Inferior parietal cortex (tissue), 1 donor: ENCODE data around the gene RSPH9.
"Not testable (repeated sequence)": the region's sequence is repeated elsewhere in the genome, so short reads cannot be mapped to it uniquely, and the experiment has no call there.

ENCODE experiments used
- DNase-seq: peaks from one replicate; pipeline ENCODE4 v3.0.0-alpha.2; 2016; ENCODE audit errors: extremely low spot score

The RSPH9 gene

GRCh38 chr6:43687079-43687436, 42.2 kb downstream of the RSPH9 start:
- no peak for DNase-seq

GRCh38 chr6:43687437-43688347, 42.9 kb downstream of the RSPH9 start, which contains the start of gene MRPS18A:
Gene MRPS18A, minus strand, starts transcription at chr6:43687791. Its CDS starts 12 bp downstream, at chr6:43687779.
- DNase-seq, result peak; percentile 91

- DNase-seq, result no peak
These were observed 44.6 kb downstream of the RSPH9 start for GRCh38 chr6:43689421-43689820.

GRCh38 chr6:43695215-43695966, 50.6 kb downstream of the RSPH9 start:
- DNase-seq, result no peak

- no peak for DNase-seq
These were observed 51.1 kb downstream of the RSPH9 start for GRCh38 chr6:43695967-43696291.

- no peak for DNase-seq
These were observed 52.6 kb downstream of the RSPH9 start for GRCh38 chr6:43697421-43697820.

- DNase-seq, result no peak
These were observed 53.9 kb downstream of the RSPH9 start for GRCh38 chr6:43698584-43699349.

GRCh38 chr6:43699564-43700186, 54.8 kb downstream of the RSPH9 start:
- DNase-seq, result no peak

- DNase-seq, result not testable (repeated sequence)
These were observed 56.2 kb downstream of the RSPH9 start for GRCh38 chr6:43700939-43701560.

- DNase-seq, result no peak
These were observed 57.3 kb downstream of the RSPH9 start for GRCh38 chr6:43702171-43702533.

- peak; percentile 49 for DNase-seq
These were observed 58.0 kb downstream of the RSPH9 start for GRCh38 chr6:43702534-43703440.

GRCh38 chr6:43703512-43704429, 58.9 kb downstream of the RSPH9 start:
- DNase-seq, result no peak

- DNase-seq, result no peak
These were observed 61.2 kb downstream of the RSPH9 start for GRCh38 chr6:43705996-43706395.

- no peak for DNase-seq
These were observed 62.0 kb downstream of the RSPH9 start for GRCh38 chr6:43706788-43707187.

GRCh38 chr6:43707269-43707668, 62.4 kb downstream of the RSPH9 start:
- DNase-seq, result no peak

GRCh38 chr6:43707767-43708166, 62.9 kb downstream of the RSPH9 start:
- DNase-seq, result no peak

- DNase-seq, result no peak
These were observed 64.2 kb downstream of the RSPH9 start for GRCh38 chr6:43708860-43709653.

GRCh38 chr6:43709654-43710303, 64.9 kb downstream of the RSPH9 start:
- DNase-seq, result no peak
